NCI-H69 (cell line): ENCODE measurements around the gene RNFT2.
A peak's percentile ranks its signal among the peaks of the same experiment; 100 is the strongest.

ENCODE experiments used
- DNase-seq: peaks from one replicate; lab custom pipeline; 2025; lab: John Stamatoyannopoulos, UW

Gene RNFT2

GRCh38 chr12:116833474-116833873 is 95.4 kb downstream of the RNFT2 start:
- no peak for DNase-seq

- DNase-seq = no peak
These were observed 97.4 kb downstream of the RNFT2 start for GRCh38 chr12:116835484-116835883.

- no peak for DNase-seq
These were observed 99.0 kb downstream of the RNFT2 start for GRCh38 chr12:116837097-116837496.

GRCh38 chr12:116838365-116838764 is 100.2 kb downstream of the RNFT2 start:
- no peak for DNase-seq

GRCh38 chr12:116839287-116839830 is 101.2 kb downstream of the RNFT2 start:
- no peak for DNase-seq

GRCh38 chr12:116843085-116843484 is 105.0 kb downstream of the RNFT2 start:
- DNase-seq = no peak

GRCh38 chr12:116849216-116849615 is 111.1 kb downstream of the RNFT2 start:
- DNase-seq = no peak

- DNase-seq = no peak
These were observed 114.2 kb downstream of the RNFT2 start for GRCh38 chr12:116852303-116852702.

- no peak for DNase-seq
These were observed 115.4 kb downstream of the RNFT2 start for GRCh38 chr12:116853507-116853906.

- peak; percentile 17 for DNase-seq
These were observed 117.8 kb downstream of the RNFT2 start for GRCh38 chr12:116855744-116856470.

- DNase-seq = no peak
These were observed 118.6 kb downstream of the RNFT2 start for GRCh38 chr12:116856729-116857128.

GRCh38 chr12:116859079-116859478 is 121.0 kb downstream of the RNFT2 start:
- peak; percentile 53 for DNase-seq

GRCh38 chr12:116860263-116860662 is 122.1 kb downstream of the RNFT2 start:
- DNase-seq = no peak

GRCh38 chr12:116861320-116861719 is 123.2 kb downstream of the RNFT2 start:
- peak; percentile 72 for DNase-seq

- DNase-seq = no peak
These were observed 124.1 kb downstream of the RNFT2 start for GRCh38 chr12:116862167-116862566.

GRCh38 chr12:116863275-116863767 is 125.2 kb downstream of the RNFT2 start:
- peak; percentile 57 for DNase-seq

- no peak for DNase-seq
These were observed 126.5 kb downstream of the RNFT2 start for GRCh38 chr12:116864371-116865160.

- DNase-seq = no peak
These were observed 129.4 kb downstream of the RNFT2 start for GRCh38 chr12:116867523-116867922.

- no peak for DNase-seq
These were observed 132.2 kb downstream of the RNFT2 start for GRCh38 chr12:116870306-116870705.

GRCh38 chr12:116874324-116874995 is 136.3 kb downstream of the RNFT2 start:
- DNase-seq = peak; percentile 42

GRCh38 chr12:116876151-116876869 is 138.2 kb downstream of the RNFT2 start:
- peak; percentile 96 for DNase-seq
